GM18511 (cell line): ENCODE data around the gene SLC38A1.
"Not testable (repeated sequence)": the region's sequence is repeated elsewhere in the genome, so short reads cannot be mapped to it uniquely, and the experiment has no call there.

Experiments used
- ATAC-seq: cut with Tn5 transposase; IDR thresholded peaks from one replicate; pipeline ENCODE4 v1.9.1; 2021; ENCODE audit warnings: mild to moderate bottlenecking, moderate library complexity; ENCODE audit not compliant: unreplicated experiment

Gene SLC38A1

DNA sequence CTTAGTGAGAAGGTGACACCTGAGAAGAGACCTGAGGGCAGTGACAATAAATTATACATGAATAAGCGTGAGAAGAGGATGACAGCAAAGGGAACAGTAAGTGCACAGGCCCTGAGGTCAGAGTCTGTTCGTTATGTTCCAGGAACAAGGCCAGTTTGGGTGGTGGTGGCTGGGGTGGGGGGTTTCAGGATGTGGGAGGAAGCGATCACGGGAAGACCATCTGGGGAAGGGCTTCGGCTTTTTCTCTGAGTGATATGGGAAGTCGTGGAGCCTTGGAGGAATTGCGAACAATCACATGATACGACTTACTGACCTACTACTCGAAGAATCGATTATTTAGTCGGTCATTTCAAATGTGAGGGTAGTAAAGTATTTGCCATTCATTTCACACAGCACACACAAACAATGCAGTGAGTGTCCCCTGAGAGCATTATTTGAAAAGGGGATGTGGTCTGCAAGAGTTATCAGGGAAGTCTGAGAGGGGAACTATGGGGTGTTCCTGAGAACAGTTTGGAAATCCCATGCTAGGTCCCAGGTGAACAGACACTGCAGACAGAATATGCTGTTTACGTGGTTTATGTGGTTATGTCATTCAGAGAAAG lies 94.7 kb downstream of the SLC38A1 start:
- ATAC-seq = no peak

GRCh38 chr12:46168426-46168825 lies 100.4 kb downstream of the SLC38A1 start:
- ATAC-seq = no peak

DNA sequence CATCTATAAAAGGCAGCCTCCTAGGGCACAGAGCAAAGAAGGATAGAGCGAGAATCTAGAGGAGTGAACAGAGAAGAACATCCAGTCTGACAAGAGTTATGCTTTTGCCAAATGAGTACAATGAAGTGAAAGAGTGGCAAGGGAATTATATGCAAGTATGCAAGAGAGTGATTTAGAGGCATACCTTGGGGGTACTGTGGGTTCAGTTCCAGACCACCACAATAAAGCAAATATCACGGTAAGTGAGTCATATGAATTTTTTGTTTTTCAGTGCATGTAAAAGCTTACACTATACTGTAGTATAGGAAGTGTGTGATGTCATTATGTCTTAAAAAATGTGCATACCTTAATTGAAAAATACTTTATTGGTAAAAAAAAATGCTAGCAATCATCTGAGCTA lies 101.4 kb downstream of the SLC38A1 start:
- ATAC-seq = no peak

DNA sequence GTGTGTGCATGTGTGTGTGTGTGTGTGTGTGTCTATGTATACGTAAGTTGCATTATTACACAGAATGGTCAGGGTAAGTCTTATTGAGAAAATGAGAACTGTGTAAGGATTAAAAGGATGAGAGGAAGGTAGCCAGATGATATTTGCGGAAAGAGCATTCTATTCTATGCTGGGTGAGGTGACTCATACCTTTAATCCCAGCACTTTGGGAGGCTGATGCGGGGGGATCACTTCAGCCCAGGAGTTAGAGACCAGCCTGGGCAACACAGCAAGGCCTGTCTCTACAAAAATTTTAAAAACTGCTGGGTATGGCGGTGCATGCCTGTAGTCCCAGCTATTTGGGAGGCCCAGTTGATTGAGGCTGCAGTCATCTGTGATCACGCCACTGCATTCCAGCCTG lies 103.7 kb downstream of the SLC38A1 start:
- ATAC-seq = no peak

GRCh38 chr12:46164186-46164761 lies 104.6 kb downstream of the SLC38A1 start:
- ATAC-seq = no peak

GRCh38 chr12:46162549-46163076 lies 106.2 kb downstream of the SLC38A1 start:
- ATAC-seq = not testable (repeated sequence)

GRCh38 chr12:46160981-46161690 lies 107.7 kb downstream of the SLC38A1 start:
- ATAC-seq = no peak

DNA sequence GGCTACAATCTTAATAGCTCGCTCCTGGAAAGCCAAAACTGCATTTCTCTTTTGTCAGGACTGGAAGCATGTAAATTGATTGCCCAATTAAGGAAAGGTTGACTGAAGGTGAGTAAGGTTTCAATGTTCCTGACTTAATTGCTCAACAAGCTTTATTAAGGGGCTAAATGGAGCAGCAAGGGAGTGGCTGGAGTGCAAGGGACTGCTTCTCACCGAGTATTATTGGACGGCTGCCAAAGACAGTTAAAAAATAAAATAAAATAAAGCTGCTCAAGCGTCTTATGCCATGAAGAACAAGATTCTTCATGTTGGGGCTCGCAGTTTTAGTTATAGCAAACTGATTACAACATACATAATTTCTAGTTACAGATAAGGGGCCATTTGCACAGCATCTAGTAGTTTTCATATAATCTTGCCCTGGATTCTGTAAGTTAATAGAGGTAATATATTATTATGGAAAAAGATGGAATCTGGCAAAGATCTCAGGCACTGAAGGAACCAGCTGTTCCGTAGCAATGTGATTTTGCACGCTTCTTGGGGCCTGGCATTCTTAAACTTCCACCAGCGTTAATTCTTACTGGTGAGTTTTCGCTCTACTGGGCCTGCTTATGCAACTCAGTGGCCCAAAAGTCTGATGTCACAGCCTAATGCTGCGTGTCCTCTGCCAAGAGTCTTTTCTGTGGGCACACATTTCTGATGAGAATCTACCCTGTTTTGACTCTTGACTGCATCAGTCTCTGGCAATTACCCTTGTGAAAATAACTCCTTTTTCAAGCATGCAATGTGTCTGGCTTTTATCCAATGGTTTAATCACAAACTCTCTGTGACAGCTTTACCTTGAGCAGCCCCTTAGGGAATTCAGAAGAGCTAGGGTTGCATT lies 108.5 kb downstream of the SLC38A1 start:
- no peak for ATAC-seq

- ATAC-seq = no peak
These were observed 109.4 kb downstream of the SLC38A1 start for GRCh38 chr12:46159309-46159901.

DNA sequence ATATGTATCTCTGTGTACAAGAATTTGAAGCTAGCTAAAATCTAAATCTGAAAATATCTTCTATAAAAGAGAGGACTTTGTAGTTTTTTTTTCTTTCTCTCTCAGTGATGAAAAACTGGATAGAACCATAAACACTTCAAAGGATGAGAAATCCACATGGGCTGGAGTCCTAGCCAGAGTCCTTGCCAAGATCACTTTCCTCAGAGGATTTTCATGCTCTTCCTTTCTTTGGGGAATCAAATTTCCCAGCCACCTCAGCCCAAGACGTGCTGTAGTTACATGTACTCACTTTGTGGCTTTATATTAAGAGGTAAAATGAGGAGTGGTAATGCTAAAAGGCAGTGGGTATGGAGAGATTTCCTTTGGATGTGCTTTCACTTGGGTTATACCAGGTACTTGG lies 110.3 kb downstream of the SLC38A1 start:
- ATAC-seq = no peak

GRCh38 chr12:46154221-46154985 lies 114.4 kb downstream of the SLC38A1 start:
- no peak for ATAC-seq

GRCh38 chr12:46153268-46153872 lies 115.5 kb downstream of the SLC38A1 start:
- no peak for ATAC-seq

DNA sequence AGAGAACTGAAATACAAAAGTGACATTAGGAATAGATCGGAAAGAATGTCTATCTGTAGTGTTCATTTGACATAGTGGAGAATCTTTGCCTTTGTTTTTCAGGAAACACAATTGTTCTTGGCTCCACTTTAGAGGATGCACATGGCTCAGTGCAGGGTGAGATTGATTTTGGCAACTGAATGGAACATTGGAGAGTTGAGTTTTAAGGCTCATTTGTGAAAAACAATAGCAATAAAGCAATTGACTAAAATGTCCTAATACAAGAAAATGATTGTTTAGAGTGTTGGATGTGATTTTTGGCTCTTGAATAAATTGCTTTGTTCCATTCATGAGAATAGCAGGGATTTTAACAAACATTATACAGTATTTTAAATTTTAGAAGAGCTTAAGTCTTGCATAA lies 116.4 kb downstream of the SLC38A1 start:
- no peak for ATAC-seq

DNA sequence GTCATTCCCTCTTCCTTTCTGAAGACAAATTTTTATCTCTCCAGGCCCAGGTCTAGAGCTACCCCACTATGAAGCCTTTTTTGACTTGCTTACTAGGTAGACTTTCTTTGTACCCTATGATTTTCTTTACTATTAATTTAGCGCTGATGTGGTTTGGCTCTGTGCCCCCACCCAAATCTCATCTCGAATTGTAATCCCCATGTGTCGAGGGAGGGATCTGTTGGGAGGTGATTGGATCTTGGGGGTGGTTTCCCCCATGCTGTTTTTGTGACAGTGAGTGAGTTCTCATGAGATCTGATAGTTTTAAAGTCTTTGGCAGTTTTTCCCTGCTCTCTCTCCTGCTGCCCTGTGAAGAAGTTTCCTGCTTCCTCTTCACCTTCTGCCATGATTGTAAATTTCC lies 118.1 kb downstream of the SLC38A1 start:
- ATAC-seq = no peak

DNA sequence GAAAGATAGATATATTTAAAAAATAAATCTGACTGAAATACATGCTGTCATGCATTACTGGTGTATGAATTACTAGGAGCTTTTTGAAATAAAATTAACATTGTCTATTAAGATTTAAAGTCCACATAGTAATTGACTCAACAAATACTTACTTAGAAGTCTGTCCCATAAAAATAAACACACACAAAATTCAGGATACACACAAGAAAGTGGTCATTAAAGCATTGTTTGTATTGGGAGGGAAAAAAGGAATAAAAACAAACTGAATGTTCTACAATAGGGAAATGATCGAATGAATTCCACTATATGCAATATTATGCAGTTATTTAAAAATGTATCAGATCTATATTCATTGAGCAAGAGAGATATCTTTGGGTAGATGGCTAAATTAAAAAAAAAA lies 118.9 kb downstream of the SLC38A1 start:
- ATAC-seq = no peak

DNA sequence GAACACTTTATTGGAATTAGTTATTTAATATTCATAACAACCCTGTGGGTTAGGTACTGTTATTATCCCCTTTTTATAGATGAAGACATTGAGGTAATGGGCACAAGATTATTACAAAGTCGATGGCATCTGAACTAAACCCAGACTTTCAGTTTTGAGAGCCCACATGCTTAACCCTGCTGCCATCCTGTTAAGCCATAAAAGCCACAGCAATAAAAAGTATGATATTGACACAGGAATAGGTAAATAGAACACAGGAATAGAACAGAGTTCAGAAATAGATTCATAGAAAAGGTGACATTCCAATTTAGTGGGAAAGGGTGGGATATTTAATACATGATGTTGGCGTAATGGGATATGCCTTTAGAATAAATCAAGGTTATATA lies 119.8 kb downstream of the SLC38A1 start:
- ATAC-seq = no peak

DNA sequence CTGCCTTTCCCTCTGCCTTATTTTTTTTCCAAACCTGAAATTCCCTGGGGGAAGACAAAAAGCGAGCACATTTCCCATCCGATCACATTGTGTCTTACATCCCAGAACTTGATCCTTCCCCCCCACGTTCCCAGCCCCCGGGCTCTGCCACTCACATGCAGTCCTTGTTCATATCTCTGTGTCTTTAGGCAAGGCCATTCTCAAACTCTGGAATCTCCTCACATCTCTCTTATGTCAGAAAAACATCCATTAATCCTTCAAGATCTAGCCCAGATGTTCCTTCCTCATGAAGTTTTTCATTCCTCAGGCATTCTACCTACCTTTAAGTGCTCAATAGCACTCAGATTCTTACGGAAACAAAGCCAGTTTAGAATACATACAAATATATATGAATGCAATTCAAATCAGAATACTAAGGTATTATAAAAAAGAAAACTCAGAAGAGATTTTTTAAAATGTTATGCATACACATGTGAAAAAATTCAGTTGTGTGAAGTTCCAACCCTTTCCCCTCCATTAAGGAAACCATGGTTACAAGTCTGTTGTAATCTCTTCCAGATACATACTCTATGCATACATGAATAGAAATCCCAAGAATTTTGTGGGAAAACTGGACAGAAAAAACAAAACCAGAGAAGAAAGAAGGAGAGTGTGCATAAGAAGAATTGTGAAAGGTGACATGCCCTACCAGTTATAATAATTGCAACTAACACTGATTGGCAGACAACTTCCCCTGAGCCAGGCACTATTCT lies 120.3 kb downstream of the SLC38A1 start:
- ATAC-seq = no peak

GRCh38 chr12:46147144-46147543 lies 121.7 kb downstream of the SLC38A1 start:
- peak; percentile 94 for ATAC-seq

DNA sequence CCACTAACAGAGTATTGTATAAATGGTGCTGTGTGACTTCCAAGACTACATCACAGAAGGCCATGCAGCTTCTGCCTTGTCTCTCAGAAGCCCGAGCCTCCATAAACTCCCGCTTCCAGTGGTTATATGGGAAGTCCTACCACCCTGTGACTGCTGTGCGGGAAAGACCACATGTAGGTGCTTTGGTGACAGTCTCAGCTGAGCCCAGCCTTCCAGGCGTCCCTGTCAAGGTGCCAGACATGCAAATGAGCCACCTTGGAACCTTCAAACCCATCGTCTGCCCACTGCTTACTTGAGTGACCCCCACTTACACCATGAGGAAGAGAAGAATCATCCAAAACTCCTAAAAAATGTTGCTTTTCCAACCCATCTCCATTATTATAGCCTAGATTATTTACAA lies 123.0 kb downstream of the SLC38A1 start:
- ATAC-seq = no peak
